ENCODE data around the gene ANKMY2.
"Not testable (repeated sequence)": the region's sequence is repeated elsewhere in the genome, so short reads cannot be mapped to it uniquely, and the experiment has no call there.

The ANKMY2 gene

DNA sequence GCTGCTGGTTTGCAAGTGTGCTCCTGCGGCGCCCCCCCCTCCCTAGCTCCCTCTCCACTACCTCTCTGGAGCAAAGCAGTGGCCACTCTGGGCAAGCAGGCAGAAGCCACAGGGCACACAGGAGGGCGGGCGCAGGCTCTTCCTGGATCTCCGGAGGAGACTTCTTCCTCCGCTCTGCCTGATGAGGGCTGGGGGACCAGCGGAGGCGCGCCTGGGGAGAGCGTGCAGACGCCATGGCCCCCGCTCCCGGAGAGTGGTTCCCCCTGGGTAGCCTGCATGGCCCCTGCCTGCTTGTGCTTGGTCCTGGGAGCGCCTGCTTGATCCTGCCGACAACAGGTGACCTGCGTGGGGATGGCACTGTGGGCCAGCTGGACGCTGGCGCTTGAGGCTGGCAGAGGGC, 29.0 kb downstream of the ANKMY2 start:
- DNase-seq = no peak

DNA sequence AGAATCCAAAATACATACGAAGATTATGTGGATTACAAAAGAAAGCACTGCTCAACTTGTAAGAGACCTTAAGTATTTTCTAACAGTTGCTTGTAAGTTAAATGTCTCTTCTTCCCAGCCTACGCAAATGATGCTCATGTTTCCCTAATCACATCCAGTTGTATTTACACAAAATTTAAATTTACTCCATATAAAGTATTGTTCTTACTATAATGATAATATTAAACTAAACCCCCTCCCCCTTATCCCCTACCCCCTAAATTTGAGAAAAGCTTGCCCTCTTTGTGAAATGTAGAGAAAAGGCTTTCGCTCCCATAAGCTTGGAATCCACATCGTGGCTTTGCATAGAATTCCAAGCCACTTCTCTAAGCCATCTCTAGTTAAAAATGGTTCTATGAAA, 29.4 kb downstream of the ANKMY2 start:
- DNase-seq = no peak

DNA sequence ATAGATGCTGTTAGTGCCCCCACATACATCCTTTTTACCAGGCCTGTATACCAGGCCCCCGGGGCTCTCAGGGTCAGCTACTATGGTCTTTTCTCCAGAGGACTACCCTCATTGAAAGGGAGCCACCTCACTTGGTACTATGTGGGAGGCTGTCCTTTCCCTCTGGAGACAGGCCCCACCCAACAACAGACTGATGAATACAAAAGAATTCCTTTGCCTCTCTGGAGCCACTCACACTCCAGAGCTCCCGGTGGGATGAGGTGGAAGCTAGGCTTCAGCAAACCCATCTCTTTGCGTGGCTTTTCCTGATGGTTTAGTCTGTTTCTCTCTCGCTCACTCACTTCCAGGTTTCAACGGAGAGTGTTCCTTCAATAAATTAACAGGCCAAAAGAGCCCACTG, 30.3 kb downstream of the ANKMY2 start:
- DNase-seq = no peak

- no peak for DNase-seq
These were observed 33.8 kb downstream of the ANKMY2 start for GRCh38 chr7:16611711-16612110.

DNA sequence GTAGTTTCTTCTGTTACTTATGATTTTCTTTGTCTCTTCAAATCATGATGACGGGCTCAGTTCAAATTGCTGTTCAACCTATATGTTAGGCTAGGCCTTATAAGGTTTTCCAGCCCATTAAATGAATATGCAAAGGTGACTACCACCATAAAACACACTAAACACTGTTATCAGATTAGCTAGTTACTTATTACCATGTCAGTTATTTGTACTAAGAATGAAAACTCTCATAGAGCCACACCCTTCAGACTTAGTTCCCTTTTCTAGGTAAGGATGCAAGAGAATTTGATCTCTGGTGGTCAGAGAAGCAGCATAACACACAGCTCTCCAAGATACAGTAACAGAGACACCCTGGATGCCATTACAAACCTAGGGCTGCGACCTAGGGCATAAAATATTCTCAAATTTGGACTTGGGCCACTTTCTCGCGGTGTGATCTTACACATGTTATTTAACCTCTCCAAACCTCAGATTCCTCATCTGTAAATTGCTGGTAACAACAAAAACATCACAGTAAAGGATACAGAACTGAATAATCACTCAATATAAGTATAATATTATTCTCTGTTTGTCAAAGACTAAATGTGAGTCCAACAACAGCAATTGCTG, 35.6 kb downstream of the ANKMY2 start:
- no peak for DNase-seq

GRCh38 chr7:16606704-16607103, 38.9 kb downstream of the ANKMY2 start:
- DNase-seq = peak; percentile 6

DNA sequence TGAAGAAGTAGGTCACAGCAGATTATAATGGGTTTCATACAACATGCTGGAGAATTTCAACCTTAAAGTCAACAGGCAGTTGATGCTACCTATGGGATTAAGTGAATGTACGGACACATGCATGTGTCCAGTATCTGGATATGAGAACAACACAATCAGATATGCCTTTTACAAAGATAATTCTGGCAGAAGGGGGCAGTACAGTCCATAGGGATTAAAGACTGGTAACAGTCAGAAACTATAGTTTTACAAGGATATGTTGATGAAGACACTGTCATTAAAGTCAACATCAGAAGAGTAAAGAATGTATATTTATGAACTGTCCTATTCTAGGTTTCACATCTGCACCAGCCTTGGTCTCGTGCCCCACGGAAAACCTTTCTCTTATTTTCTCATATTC, 41.5 kb downstream of the ANKMY2 start:
- no peak for DNase-seq

DNA sequence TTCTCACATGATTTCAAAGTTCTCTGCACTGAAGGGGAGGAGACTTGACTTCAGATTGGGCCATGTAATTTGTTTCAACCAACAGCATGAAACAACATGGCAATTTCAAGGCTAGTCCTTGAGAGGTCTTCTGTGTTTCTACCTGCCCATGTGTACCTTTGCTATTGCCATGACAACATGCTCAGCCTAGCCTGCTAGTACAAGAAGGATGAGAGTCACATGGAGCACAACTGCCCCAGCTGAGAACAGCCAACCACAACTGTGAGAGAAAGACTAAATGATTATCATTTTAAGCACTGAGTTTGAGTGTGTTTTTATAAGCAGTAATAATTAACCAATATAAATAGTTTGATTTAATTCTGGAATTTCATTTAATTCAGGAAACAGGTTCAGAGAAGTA, 41.9 kb downstream of the ANKMY2 start:
- no peak for DNase-seq

- no peak for DNase-seq
These were observed 45.7 kb downstream of the ANKMY2 start for GRCh38 chr7:16599860-16600259.

- no peak for DNase-seq
These were observed 47.5 kb downstream of the ANKMY2 start for GRCh38 chr7:16598015-16598414.

DNA sequence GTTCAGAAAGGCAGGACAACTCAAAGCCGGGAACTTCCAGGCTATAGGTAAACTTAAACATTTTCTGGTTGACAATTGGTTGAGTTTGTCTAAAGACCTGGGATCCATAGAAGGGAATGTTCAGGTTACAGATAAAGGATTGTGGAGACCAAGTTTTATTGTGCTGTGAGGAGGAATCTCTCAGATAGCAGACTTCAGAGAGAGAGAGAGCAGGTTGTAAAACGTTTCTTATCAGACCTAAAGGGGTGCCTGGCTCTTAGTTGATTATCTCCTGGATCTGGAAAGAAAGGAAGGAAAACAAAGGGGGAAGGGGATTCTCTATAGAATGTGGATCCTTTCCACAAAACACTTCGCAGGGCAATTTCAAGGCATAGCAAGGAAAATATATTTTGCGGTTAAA, 50.0 kb downstream of the ANKMY2 start:
- DNase-seq = not testable (repeated sequence)

DNA sequence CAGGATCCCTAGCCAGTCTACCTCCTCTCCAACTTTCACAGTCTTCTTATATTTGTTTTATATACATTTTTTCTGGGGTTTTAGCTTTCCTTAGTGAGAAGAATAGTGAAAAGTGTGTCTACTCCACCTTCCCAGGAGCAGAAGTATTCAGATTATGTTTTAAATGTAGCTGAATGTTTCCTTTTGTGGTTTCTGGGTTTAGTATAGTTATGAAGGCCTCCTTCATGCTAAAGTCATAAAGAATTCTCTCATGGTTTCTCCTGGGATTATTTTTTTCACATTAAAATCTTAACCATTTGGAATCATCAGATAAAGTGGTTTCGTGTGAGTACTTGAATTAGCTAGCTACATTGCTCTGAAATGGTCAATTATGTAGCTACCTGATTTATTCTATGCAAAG, 50.9 kb downstream of the ANKMY2 start:
- no peak for DNase-seq

GRCh38 chr7:16594061-16594460, 51.5 kb downstream of the ANKMY2 start:
- DNase-seq = no peak

- no peak for DNase-seq
These were observed 53.2 kb downstream of the ANKMY2 start for GRCh38 chr7:16592395-16592794.

GRCh38 chr7:16590424-16590823, 55.1 kb downstream of the ANKMY2 start:
- DNase-seq = no peak

DNA sequence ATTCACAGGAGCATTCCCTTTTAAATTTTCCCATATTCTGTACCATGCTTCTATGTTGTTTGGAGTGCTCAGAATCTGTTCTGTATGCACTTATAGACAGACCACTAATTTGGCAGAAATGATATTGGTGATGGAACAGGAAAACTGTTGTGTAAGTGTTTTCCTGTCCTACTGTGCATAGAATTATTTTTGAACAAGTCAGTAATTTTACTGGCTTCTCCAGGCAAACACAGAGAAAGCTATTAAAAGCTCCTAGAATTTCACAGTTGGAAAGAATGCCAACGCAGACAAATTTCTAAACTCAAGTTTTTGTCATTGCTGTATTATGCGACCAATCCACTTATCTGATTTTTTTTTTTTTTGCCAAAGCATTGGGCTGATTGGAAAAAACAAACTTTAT, 55.7 kb downstream of the ANKMY2 start:
- DNase-seq = no peak

GRCh38 chr7:16587790-16588189, 57.8 kb downstream of the ANKMY2 start:
- DNase-seq = no peak

DNA sequence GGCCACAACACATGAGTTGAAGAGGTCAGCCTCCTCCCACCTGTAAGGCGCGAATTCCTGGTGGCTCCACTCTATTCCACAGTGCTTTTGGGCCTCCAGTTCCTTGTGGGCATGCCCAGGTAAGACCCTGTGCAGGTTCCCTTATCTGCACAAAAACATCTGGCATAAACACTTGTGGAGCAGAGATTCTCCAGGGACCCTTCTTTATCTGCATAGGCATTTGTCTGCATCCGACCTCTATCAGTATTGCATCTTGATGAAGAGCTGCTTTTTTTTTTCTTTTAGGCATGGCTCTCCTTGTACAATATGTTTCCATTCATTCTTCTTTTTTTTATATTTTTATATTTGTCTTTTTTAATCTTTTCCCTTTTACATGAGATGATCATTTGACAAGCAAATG, 58.4 kb downstream of the ANKMY2 start:
- DNase-seq = no peak

DNA sequence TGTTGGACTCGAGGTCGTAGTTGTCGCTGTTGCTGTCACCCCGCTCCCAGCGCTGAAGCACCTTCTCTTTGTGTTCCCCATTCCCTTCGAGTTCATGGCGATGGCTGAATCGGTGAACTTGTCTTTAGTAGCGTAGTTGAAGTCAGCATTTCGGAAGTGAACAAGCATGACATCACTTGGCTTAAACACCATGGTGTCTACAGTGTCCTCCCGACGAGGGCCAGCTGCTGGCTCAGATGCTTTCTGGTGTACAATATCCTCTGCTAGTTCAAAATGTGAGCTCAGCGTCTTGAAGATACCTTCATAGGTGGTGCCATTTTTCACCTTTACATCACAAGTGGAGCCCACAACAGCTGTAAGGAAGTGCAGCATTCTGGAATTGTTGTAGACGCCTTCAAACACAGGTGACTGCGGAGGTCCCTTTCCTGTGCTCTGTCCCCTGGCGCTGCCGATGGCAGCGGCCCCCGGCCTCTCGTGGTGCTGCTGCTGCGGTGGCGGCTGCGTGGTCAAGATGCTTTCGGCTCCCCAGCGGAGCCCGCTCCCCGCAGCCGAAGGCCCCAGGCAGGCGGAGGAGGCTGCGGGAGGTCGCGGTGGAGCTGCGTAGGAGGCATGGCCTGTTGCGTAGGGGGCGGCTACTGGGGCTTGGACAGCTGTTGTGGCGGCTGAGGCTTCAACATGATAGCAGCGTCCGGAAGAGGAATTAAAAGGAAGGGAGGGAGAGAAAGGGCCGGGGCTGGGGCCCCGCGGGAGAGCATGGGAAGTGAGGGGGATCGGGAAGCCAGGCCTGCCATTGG, 59.3 kb downstream of the ANKMY2 start:
- no peak for DNase-seq

DNA sequence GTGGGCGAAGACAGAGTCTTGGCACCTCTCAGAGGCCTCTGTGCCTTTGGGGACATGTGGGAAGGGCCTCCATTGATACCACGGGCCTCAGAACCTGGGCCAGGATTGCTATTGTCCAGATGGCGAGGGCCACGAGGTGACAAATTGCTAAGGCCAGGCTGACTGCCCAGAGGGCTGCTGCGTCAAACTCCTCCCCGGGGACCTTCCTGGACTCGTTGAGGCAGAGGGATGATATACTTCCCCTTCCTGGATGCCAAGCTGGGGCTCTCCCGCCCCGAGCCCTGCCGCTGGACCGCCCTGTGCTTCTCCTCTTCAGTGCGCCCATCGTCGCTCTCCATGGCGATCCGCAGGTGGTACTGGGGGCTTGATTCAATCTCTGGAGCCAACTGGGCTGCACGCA, 60.0 kb downstream of the ANKMY2 start:
- no peak for DNase-seq

- DNase-seq = no peak
These were observed 61.7 kb downstream of the ANKMY2 start for GRCh38 chr7:16583834-16584233.

GRCh38 chr7:16581286-16581685, 64.3 kb downstream of the ANKMY2 start:
- no peak for DNase-seq

DNA sequence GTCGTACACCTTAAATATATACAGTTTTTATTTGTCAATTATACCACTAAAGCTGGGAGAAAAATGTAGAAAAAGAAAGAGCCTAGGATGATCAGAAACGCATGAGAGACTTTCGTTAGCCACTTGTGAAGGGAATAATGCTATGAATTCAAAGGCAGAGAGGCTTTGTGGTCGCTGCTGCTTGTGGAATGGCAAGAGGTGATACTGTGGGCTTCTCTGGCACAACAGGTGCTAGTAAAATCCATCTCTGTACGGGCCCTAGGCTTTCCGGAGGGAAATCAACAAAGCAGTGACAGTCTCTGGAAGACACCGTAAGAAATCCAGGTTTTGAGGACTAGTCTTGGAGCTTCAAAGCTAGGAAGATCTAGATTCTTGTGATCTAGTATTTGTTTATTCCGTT, 66.3 kb downstream of the ANKMY2 start:
- DNase-seq = no peak

DNA sequence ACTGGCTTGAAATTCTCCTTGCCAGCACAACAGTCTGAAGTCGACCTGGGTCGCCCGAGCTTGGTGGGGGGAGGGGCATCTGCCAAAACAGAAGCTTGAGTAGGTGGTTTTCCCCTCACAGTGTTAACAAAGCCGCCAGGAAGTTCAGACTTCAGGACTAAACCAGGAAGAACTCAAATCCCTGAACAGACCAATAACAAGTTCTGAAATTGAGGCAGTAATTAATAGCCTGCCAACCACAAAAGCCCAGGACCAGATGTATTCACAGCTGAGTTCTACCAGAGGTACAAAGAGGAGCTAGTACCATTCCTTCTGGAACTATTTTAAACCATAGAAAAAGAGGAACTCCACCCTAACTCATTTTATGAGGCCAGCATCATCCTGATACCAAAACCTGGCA, 73.6 kb downstream of the ANKMY2 start:
- no peak for DNase-seq

DNA sequence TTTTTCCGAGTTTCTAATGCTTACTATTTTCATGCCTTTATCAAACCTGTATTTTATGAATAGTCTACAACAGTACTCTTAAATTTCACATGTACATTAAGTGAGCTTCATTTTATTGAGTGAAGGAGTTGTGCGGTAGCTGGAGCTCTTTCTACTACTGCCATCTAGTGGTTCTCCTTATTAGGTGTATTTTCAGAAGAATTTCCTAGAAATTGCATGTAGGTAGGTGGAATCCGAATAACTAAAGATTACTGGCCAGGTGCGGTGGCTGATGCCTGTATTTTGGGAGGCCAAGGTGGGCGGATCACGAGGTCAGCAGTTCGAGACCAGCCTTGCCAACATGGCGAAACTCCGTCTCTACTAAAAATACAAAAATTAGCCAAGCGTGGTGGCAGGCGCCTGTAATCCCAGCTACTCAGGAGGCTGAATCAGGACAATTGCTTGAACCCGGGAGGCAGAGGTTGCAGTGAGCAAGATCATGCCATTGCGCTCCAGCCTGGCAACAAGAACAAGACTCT, 80.6 kb downstream of the ANKMY2 start:
- peak; percentile 57 for DNase-seq
